Measurements from ENCODE around the gene ALDH9A1. TPM values are rescaled to one million over a fixed set of nuclear protein-coding genes. Genes with fewer than 3 reads are reported as not detected.

Gene ALDH9A1
- total RNA-seq, 4 donors from 2014 or later, result 66.5 to 176 (median 131) TPM

- DNase-seq (ENCODE audit: low spot score), result no peak
- TF ChIP-seq, protein P1, sequence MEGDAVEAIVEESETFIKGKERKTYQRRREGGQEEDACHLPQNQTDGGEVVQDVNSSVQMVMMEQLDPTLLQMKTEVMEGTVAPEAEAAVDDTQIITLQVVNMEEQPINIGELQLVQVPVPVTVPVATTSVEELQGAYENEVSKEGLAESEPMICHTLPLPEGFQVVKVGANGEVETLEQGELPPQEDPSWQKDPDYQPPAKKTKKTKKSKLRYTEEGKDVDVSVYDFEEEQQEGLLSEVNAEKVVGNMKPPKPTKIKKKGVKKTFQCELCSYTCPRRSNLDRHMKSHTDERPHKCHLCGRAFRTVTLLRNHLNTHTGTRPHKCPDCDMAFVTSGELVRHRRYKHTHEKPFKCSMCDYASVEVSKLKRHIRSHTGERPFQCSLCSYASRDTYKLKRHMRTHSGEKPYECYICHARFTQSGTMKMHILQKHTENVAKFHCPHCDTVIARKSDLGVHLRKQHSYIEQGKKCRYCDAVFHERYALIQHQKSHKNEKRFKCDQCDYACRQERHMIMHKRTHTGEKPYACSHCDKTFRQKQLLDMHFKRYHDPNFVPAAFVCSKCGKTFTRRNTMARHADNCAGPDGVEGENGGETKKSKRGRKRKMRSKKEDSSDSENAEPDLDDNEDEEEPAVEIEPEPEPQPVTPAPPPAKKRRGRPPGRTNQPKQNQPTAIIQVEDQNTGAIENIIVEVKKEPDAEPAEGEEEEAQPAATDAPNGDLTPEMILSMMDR (IDR thresholded peaks at IDR 0.05), result no peak
- ATAC-seq (ENCODE audit: low FRiP score), result no peak
Observed at GRCh38 chr1:165633614-165634013, 64.7 kb downstream of the ALDH9A1 start.

GRCh38 chr1:165632491-165632890 is 65.9 kb downstream of the ALDH9A1 start:
- no peak for ATAC-seq (ENCODE audit: low FRiP score)
- DNase-seq (ENCODE audit: low spot score), result no peak
- TF ChIP-seq, protein P1 (IDR thresholded peaks at IDR 0.05), result no peak

DNA sequence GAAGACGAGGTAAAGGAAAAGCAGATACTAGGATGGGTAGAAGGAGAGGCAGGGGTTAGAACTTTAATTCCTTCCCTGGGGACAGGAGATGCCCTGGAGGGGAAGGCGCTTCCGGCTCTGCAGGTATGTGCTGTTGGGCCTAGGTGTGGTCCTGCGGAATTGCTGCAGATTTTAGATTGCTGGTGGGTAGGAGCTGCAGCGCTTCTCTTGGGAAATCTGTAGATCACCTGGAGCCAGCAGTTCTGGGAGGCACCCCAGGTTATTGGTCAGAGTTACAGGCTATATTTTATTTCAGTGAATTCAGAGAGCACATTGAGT is 66.3 kb downstream of the ALDH9A1 start:
- no peak for DNase-seq (ENCODE audit: low spot score)
- ATAC-seq (ENCODE audit: low FRiP score), result peak; percentile 4
- TF ChIP-seq, protein P1 (IDR thresholded peaks at IDR 0.05), result no peak

GRCh38 chr1:165631342-165632151 is 66.8 kb downstream of the ALDH9A1 start:
- TF ChIP-seq, protein P1 (IDR thresholded peaks at IDR 0.05), result no peak
- ATAC-seq (ENCODE audit: low FRiP score) (peak; percentile 66), DNase-seq (ENCODE audit: low spot score) (peak; percentile 32)

GRCh38 chr1:165630629-165631341 is 67.6 kb downstream of the ALDH9A1 start, which contains the start of gene MGST3:
MGST3 (plus strand) TSS chr1:165631234; CDS start chr1:165649848, 18,614 bp downstream.
- DNase-seq (ENCODE audit: low spot score) (peak; percentile 78), ATAC-seq (ENCODE audit: low FRiP score) (peak; percentile 97)
- TF ChIP-seq, protein P1 (IDR thresholded peaks at IDR 0.05), result no peak

DNA sequence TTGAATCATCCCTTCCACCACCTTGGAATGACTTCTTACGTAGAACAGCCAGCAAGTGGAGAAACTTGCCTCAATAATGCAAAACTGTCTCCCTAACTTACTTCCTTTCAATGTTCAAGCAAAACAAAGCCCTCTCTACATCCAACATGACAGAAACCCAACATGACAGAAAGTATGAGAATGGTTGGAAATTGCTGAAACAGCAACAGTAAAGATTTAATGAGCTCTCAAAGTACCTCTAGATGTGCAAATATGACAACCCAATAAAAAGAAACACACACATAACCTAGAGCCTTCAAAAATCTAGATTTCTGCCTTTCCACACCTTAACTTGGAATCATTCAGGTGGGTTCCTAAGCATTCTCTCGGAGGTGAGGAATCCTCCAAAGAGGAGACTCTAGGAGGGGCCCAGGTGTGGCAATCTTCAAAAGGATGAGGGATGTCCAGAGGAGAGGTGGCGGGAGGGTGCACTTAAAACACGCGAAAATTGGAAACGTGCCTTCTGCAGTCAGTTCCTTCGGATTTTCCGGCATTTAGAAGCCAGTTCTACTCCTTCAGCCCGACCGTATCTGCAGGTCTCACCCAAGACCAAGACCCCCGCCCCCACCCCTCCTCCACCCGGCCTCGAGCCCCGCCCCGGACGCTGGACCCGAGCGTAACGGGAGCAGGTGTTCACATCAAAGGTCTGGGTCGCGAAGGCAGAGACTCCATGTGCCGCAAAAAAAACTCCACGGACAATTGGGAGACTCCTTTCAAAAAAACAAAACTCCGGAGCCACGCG is 68.3 kb downstream of the ALDH9A1 start:
- no peak for DNase-seq (ENCODE audit: low spot score)
- ATAC-seq (ENCODE audit: low FRiP score), result peak; percentile 3
- TF ChIP-seq, protein P1 (IDR thresholded peaks at IDR 0.05), result no peak

Measured in omental fat pad (tissue), 4 donors.